ENCODE data around the gene CCDC60.

Gene CCDC60

GRCh38 chr12:119334430-119335170 lies at the start of gene CCDC60:
CCDC60 (plus strand) TSS chr12:119334729; CDS start chr12:119335177, 448 bp downstream.
- no peak for TF ChIP-seq CTCF (IDR thresholded peaks at IDR 0.05; ENCODE audit: low read depth, low read length)
- H3K4me3 ChIP-seq (ENCODE audit: low read depth, low read length) = no peak within 1 kb of the TSS

DNA sequence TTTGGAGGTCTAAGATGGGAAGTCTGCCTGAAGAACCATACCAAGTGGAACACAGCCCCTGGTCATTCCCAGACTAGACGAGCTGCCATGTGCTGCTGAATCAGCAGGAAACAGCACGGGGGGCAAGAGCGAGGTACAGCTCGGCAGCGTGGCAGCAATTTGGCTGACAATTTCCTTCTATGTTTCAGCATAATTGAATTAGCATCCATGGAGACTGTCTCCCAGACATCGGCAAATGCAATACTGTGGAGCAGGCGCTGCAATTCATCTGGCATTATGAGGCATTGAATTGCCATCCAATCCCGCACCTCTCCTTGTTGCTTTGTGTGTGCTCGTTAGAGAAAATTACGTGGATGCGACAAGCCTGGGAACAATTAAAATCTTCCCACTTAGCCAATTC lies 46.0 kb upstream of the CCDC60 start:
- H3K4me3 ChIP-seq (ENCODE audit: low read depth, low read length) = no peak overlapping the region

DNA sequence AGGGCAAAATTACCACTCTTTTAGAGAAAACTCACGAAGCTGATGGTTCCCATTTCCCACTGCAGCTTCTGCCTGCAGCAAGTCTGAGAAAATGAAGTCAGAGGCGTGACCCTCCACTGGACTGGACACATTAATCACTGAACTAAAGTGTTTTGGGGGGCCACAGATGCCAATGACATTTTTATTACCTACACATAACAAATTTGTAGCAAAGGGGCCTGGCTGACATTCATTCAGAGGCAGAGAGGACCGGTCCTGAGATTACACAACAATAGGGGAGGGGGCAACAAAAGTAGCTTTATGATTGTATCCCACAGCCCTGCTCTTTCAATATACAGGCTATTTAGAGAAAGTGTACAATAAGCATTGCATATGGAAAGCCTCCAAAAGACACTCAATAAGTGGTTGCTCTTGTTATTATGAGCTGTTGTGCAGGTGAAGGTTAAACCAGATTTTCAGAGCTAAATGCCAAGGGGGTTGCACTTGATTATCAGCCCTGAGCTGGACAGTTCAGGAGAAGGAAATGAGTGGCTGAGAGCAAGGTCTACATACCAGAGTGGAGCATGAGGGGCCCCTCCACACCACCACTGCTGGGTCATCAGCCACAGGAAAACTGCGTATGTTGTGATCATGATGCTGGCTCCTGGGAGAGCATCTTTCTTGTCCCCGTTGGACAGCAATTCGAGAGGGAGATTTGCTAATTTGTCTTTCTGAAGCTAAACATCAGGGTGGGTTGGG lies 41.5 kb upstream of the CCDC60 start:
- no peak for TF ChIP-seq CTCF (IDR thresholded peaks at IDR 0.05; ENCODE audit: low read depth, low read length)
- H3K4me3 ChIP-seq (ENCODE audit: low read depth, low read length) = no peak overlapping the region

More for the DNA sequence above, 46.0 kb upstream of the CCDC60 start:
- no peak for TF ChIP-seq CTCF (IDR thresholded peaks at IDR 0.05; ENCODE audit: low read depth, low read length)

DNA sequence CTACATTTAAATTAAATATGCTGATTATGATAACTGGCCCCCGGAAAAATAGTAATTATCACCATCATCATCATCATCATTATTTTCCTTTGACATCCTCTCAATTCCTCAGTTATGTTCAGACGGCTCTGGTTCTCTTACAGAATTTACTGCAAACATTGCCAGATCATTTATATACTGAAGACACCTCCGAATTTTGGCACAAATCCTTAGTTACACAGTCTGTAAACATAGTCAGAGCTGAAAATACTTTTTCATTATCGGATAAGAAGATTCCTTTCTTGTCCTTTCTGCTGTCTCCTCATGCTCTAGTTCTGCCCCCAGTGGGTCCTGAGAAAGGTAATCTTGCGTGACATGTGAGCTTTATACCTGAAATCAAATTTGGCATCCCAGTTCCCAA lies 40.3 kb upstream of the CCDC60 start:
- no peak for TF ChIP-seq CTCF (IDR thresholded peaks at IDR 0.05; ENCODE audit: low read depth, low read length)
- no peak overlapping the region for H3K4me3 ChIP-seq (ENCODE audit: low read depth, low read length)

GRCh38 chr12:119296535-119296934 lies 38.0 kb upstream of the CCDC60 start:
- H3K4me3 ChIP-seq (ENCODE audit: low read depth, low read length) = no peak overlapping the region
- no peak for TF ChIP-seq CTCF (IDR thresholded peaks at IDR 0.05; ENCODE audit: low read depth, low read length)

- no peak overlapping the region for H3K4me3 ChIP-seq (ENCODE audit: low read depth, low read length)
- no peak for TF ChIP-seq CTCF (IDR thresholded peaks at IDR 0.05; ENCODE audit: low read depth, low read length)
These were observed 35.4 kb upstream of the CCDC60 start for GRCh38 chr12:119299130-119299529.

DNA sequence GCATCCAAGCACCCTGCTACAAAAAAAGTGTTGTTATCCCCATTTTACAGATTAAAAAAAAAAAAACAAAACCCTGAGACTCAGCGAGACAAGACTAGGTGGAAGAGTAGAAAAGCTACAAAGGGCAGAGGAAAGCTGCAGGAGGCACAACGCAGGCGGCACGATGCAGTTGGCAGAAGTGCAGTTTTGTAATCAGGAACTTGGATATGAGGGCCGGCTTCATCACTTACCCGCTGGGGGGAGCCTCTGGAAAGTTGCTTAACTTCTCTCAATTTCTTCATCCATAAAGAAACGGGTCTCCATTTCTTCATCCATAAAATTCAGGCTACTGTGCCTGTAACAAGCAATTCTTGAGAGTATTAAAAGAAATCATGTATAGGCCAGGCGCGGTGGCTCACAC lies 33.1 kb upstream of the CCDC60 start:
- H3K4me3 ChIP-seq (ENCODE audit: low read depth, low read length) = no peak overlapping the region
- no peak for TF ChIP-seq CTCF (IDR thresholded peaks at IDR 0.05; ENCODE audit: low read depth, low read length)
